Panc1 (cell line): ENCODE results near the gene PDHB. TPM values are rescaled to one million over a fixed set of nuclear protein-coding genes. Genes with fewer than 3 reads are reported as not detected.

Source experiments
- ATAC-seq: fragments of 200-7000 bp; cut with Tn5 transposase; 2 replicates; pipeline ENCODE4 v1.9.1; 2020; ENCODE audit warnings: mild to moderate bottlenecking, moderate library complexity
- BruUV-seq: library from RNA; stranded (reverse); fragments of 400-500 nt; replicated peaks from 2 replicates; lab custom pipeline; 2021; lab: Mats Ljungman, UMichigan
- CTCF ChIA-PET: fragments of 300-600 bp; sonication (Branson Sonifier 250); formaldehyde crosslinking; loops from one replicate; lab custom pipeline; 2022; ENCODE audit warnings: antibody characterized with exemption; lab: Charles Lee
- POLR2A ChIA-PET: fragments of 300-600 bp; sonication (Branson Sonifier 250); formaldehyde crosslinking; loops from one replicate; lab custom pipeline; 2022; ENCODE audit warnings: antibody characterized with exemption; lab: Charles Lee
- DNase-seq: peaks from one replicate; pipeline ENCODE4 v3.0.0-alpha.2; 2010; ENCODE audit warnings: low read depth, low spot score
- H3K27ac ChIP-seq: 2 replicates; pipeline ENCODE4 v1.5.1; 2011; ENCODE audit warnings: mild to moderate bottlenecking, low read length, inconsistent platforms
- H3K27me3 ChIP-seq: fragments of 200-500 bp; sonication (Bioruptor generic); 2 replicates; pipeline ENCODE4 v1.6.0; 2014; ENCODE audit warnings: low read length, inconsistent platforms; ENCODE audit not compliant: control insufficient read depth, insufficient read depth
- H3K36me3 ChIP-seq: fragments of 200-500 bp; sonication (Bioruptor generic); 2 replicates; pipeline ENCODE4 v1.5.1; 2014; ENCODE audit warnings: inconsistent platforms, mild to moderate bottlenecking, low read length, moderate library complexity; ENCODE audit not compliant: control insufficient read depth, insufficient read depth
- H3K4me1 ChIP-seq: 2 replicates; pipeline ENCODE4 v1.5.1; 2011; ENCODE audit warnings: inconsistent platforms, mild to moderate bottlenecking, low read length, moderate library complexity; ENCODE audit not compliant: control insufficient read depth, insufficient read depth
- H3K4me3 ChIP-seq, 2 experiments: 2 replicates each; pipeline ENCODE4 v1.5.1; 2011 to 2012; ENCODE audit warnings: low read depth in 2 of 2, low read length in 2 of 2, mild to moderate bottlenecking in 2 of 2, inconsistent platforms in 1 of 2, moderate library complexity in 1 of 2
- H3K9me3 ChIP-seq: fragments of 200-500 bp; sonication (Bioruptor generic); 2 replicates; pipeline ENCODE4 v1.5.1; 2014; ENCODE audit warnings: low read depth, mild to moderate bottlenecking, inconsistent platforms, low read length, moderate library complexity; ENCODE audit not compliant: control insufficient read depth, insufficient read depth
- CTCF ChIP-seq: fragments of 450-650 bp; IDR thresholded peaks from 2 replicates; pipeline ENCODE4 v1.5.1; 2017; ENCODE audit warnings: mild to moderate bottlenecking
- POLR2AphosphoS5 ChIP-seq: IDR thresholded peaks from 2 replicates; pipeline ENCODE4 v1.6.1; 2012; ENCODE audit warnings: mild to moderate bottlenecking, low read depth, low read length, moderate library complexity
- REST ChIP-seq, 2 experiments: IDR thresholded peaks; 2 replicates each; pipeline ENCODE4 v1.6.1; 2011 to 2012; ENCODE audit warnings: low read depth in 2 of 2, control low read depth in 1 of 2, low read length in 1 of 2, mild to moderate bottlenecking in 1 of 2, moderate library complexity in 1 of 2; ENCODE audit not compliant: insufficient read depth in 1 of 2
- SIN3A ChIP-seq: IDR thresholded peaks from 2 replicates; pipeline ENCODE4 v1.6.1; 2012; ENCODE audit warnings: low read depth, mild to moderate bottlenecking, low read length, moderate library complexity, borderline replicate concordance; ENCODE audit not compliant: insufficient read depth
- TCF7L2 ChIP-seq: IDR thresholded peaks from 2 replicates; pipeline ENCODE4 v1.6.1; 2011; ENCODE audit warnings: mild to moderate bottlenecking, low read depth, low read length, inconsistent platforms
- in situ Hi-C: cut with HindIII; loops from 2 replicates; pipeline ENCODE4 v1.10.0; 2016; ENCODE audit warnings: low sequenced_read_pairs, low pct_unique_long_range_greater_than_20kb
- intact Hi-C: fragments of 100-400 bp; cut with micrococcal nuclease; formaldehyde crosslinking; loops from one replicate; pipeline ENCODE4 v1.10.0; 2022; ENCODE audit not compliant: unreplicated experiment
- total RNA-seq: library from RNA; stranded (reverse); gene quantifications from one replicate; pipeline ENCODE4 v1.2.1, GENCODE V29; 2021; ENCODE audit not compliant: unreplicated experiment

The PDHB gene
- total RNA-seq, 1 experiment from 2014 or later: 66.6 TPM

GRCh38 chr3:58422756-58423325, 10.8 kb downstream of the PDHB start:
- TF ChIP-seq CTCF: no peak
- TF ChIP-seq POLR2AphosphoS5: no peak
- no peak for TF ChIP-seq REST (IDR thresholded peaks at IDR 0.05; ENCODE audit: insufficient read depth in 1 of 2, low read depth in 2 of 2, low read length in 1 of 2)
- TF ChIP-seq TCF7L2: no peak
- TF ChIP-seq SIN3A: no peak
- POLR2A ChIA-PET: no interaction called here
- no peaks in the 10 kb centered on the region for H3K9me3 ChIP-seq
- H3K27ac ChIP-seq: no peak overlapping the region
- H3K4me1 ChIP-seq: no peaks in the 10 kb centered on the region; the same call in 1 of the 2 replicates
- intact Hi-C loops (no loop called here), in situ Hi-C loops (no loop called here)
- CTCF ChIA-PET: no interaction called here
- no peaks in the 10 kb centered on the region for H3K27me3 ChIP-seq
- ATAC-seq (no peak), DNase-seq (no peak)
- peaks cover 9% of the 10 kb centered on the region for H3K36me3 ChIP-seq
- no TSS peak for BruUV-seq
- no peak overlapping the region for H3K4me3 ChIP-seq

GRCh38 chr3:58421004-58421403, 12.6 kb downstream of the PDHB start:
- Histone ChIP-seq H3K27me3 (no peaks in the 10 kb centered on the region), H3K27ac (no peak overlapping the region), H3K4me1 (no peaks in the 10 kb centered on the region; the same call in 1 of the 2 replicates), H3K9me3 (no peaks in the 10 kb centered on the region), H3K36me3 (no peaks in the 10 kb centered on the region), H3K4me3 (no peak overlapping the region)
- intact Hi-C loops: no loop called here
- TF ChIP-seq REST (IDR thresholded peaks at IDR 0.05; ENCODE audit: insufficient read depth in 1 of 2, low read depth in 2 of 2, low read length in 1 of 2) (no peak), TCF7L2 (no peak), CTCF (no peak), POLR2AphosphoS5 (no peak), SIN3A (no peak)
- BruUV-seq: no TSS peak
- ATAC-seq (no peak), DNase-seq (no peak)
- ChIA-PET POLR2A (interaction anchor here (0.5 kb wide), 1 partner anchor 90 kb away, joined by 4 read pairs; no protein-coding TSS in a partner anchor), CTCF (no interaction called here)
- in situ Hi-C loops: no loop called here
